Heart right ventricle (tissue), 16 donors: ENCODE results near the gene SHTN1. TPM values are rescaled to one million over a fixed set of nuclear protein-coding genes. Genes with fewer than 3 reads are reported as not detected.

Experiments
- ATAC-seq, 8 donors: fragments of 200-7000 bp; cut with Tn5 transposase; one replicate each; pipeline ENCODE4 v1.9.1; 2020; ENCODE audit warnings: mild to moderate bottlenecking in 8 of 8, moderate library complexity in 8 of 8, moderate number of reproducible peaks in 1 of 8
- DNase-seq, 2 donors: peaks; one replicate each; pipeline ENCODE4 v3.0.0-alpha.2; 2020
- H3K27ac ChIP-seq, 10 donors: fragments of 200-600 bp; sonication (generic) in 2 of 10; one replicate each; pipeline versions ENCODE4 v1.5.0 to v1.8.0; 2020 to 2022; ENCODE audit warnings: mild to moderate bottlenecking in 3 of 10
- H3K27me3 ChIP-seq, 7 donors: fragments of 200-600 bp; one replicate each; pipeline ENCODE4 v1.8.0; 2021 to 2022; ENCODE audit warnings: mild to moderate bottlenecking in 2 of 7
- H3K36me3 ChIP-seq, 9 donors: fragments of 200-600 bp; sonication (generic) in 1 of 9; one replicate each; pipeline versions ENCODE4 v1.5.0 to v1.8.0; 2020 to 2022; ENCODE audit warnings: mild to moderate bottlenecking in 2 of 9
- H3K4me1 ChIP-seq, 9 donors: fragments of 200-600 bp; sonication (generic) in 1 of 9; one replicate each; pipeline versions ENCODE4 v1.5.0 to v1.8.0; 2020 to 2022; ENCODE audit warnings: mild to moderate bottlenecking in 4 of 9
- H3K4me3 ChIP-seq, 10 donors: fragments of 200-600 bp; sonication (generic) in 2 of 10; one replicate each; pipeline versions ENCODE4 v1.5.0 to v1.8.0; 2020 to 2022; ENCODE audit warnings: mild to moderate bottlenecking in 7 of 10, moderate library complexity in 2 of 10
- H3K9me3 ChIP-seq, 11 donors: fragments of 200-600 bp in 10 of 11; sonication (generic) in 2 of 11; one replicate each; pipeline versions ENCODE4 v1.5.0 to v1.8.0; 2013 to 2022; ENCODE audit warnings: mild to moderate bottlenecking in 2 of 11, control low read depth in 1 of 11, moderate library complexity in 1 of 11
- WGBS, 2 donors: extraction: QIAGEN DNeasy Blood & Tissue Kit; methylation state at CpG; one replicate each; pipeline ENCODE4 v1.1.7; 2013; ENCODE audit warnings: inconsistent platforms in 1 of 2; 5-methylcytosine and 5-hydroxymethylcytosine counted together
- intact Hi-C, 10 donors: fragments of 100-400 bp; cut with DNase I; formaldehyde crosslinking; loops; one replicate each; pipeline versions ENCODE4 v1.11.1 to v1.14.2; 2022
- polyA plus RNA-seq, 2 donors: library from polyadenylated mRNA; stranded (reverse); fragments of 200-250 nt; gene quantifications; one replicate each; pipeline ENCODE4 v1.2.3, GENCODE V29; 2013
- total RNA-seq, 10 donors: library from RNA; stranded (reverse); fragmentation: NEBNext Ultra II Directional in 3 of 10; extraction: Animal tissue kit (Norgen Biotek cat#: 25700) in 3 of 10; gene quantifications; one replicate each; pipeline versions ENCODE4 v1.2.1 to v1.2.4, GENCODE V29; 2021 to 2023
- TF ChIP-seq, protein P1 (sequence below), 9 donors: fragments of 200-600 bp; sonication (generic) in 2 of 9; IDR thresholded peaks; one replicate each; pipeline versions ENCODE4 v1.5.0 to v1.8.0; 2021 to 2022; ENCODE audit warnings: antibody characterized with exemption in 9 of 9, mild to moderate bottlenecking in 5 of 9, moderate library complexity in 1 of 9
- donor health status: Arrhythmogenic right ventricular cardiomyopathy.
- donor health status: ischemic (EF 13 %, LVEDD 7.1; RV severe dilation, severe dysfunction).
- donor health status: healthy with polysubstance abuse.
- donor health status: DM: no; HTN: yes; CAD: no.
- donor health status: DM: no; HTN: no; CAD: no.
- donor health status: ischemic (EF 25% LVEDD 6.9; RV normal size, moderate dysfunction).
- donor health status: ischemic (EF 25% LVEDD 5.7; RV mildly dilated, moderate dysfunction).
- donor health status: healthy.
- donor health status: DM: yes; HTN: yes; CAD: no.
- donor health status: Ischemic cardiomyopathy.
- donor health status: ischemic (EF 35%, LVEDD 5.7; RV mildly dilated, moderate dysfunction).
- donor health status: nonischemic (EF 11% LVEDD 7.7; RV severe dilation, severe dysfunction).
- donor health status: DM: yes; HTN: yes; CAD: no.
- donor health status: PGD.
- donor health status: ischemic (EF 29% LVEDD 5.4; RV normal size, mild dysfunction).
- donor health status: nonischemic (EF 23%, LVEDD 6.1; RV moderate dilation, normal function).

SHTN1 gene
- total and polyA plus RNA-seq, 12 donors = 0.86 to 13.1 (median 2.8) TPM

DNA sequence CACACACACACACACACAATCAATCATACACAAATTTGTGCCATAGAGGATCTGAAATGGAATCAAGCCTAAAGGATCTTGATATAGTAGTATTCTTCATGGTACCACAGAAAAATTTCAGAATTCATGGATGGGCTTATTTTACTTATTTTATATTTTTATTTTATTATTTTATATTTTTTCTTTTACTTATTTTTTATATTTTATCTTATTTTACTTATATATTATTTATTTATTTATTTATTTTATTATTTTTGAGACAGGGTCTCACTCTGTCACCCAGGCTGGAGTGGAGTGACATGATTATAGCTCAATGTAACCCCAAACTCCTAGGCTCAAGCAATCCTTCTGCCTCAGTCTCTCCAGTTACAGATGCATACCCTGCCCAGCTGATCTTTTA is 16.7 kb downstream of the SHTN1 start:
- intact Hi-C loops = no loop called here
- TF ChIP-seq, protein P1, sequence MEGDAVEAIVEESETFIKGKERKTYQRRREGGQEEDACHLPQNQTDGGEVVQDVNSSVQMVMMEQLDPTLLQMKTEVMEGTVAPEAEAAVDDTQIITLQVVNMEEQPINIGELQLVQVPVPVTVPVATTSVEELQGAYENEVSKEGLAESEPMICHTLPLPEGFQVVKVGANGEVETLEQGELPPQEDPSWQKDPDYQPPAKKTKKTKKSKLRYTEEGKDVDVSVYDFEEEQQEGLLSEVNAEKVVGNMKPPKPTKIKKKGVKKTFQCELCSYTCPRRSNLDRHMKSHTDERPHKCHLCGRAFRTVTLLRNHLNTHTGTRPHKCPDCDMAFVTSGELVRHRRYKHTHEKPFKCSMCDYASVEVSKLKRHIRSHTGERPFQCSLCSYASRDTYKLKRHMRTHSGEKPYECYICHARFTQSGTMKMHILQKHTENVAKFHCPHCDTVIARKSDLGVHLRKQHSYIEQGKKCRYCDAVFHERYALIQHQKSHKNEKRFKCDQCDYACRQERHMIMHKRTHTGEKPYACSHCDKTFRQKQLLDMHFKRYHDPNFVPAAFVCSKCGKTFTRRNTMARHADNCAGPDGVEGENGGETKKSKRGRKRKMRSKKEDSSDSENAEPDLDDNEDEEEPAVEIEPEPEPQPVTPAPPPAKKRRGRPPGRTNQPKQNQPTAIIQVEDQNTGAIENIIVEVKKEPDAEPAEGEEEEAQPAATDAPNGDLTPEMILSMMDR (IDR thresholded peaks at IDR 0.05) = no peak

DNA sequence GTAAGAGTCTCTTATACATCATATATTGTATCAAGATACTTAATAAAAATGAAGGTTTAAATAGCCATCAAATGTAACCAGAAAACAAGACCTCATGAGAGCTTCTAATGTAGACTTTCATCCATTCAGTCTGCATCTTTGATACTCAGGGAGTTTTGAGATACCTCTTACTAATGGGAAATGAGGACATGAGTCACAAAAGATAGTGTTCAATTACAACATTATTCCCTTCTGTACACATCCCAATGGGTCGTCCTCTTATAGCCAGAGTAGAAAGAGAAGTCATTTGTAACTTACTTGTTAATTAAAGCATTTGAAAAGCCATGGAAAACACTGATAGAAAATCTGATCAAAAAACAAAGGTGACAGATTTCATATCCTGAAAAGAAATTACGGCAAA is 19.4 kb downstream of the SHTN1 start:
- H3K36me3 ChIP-seq = no peaks in the 10 kb centered on the region
- WGBS, 2 donors = 74 to 75% methylated on average over 2 of the region's 2 CpGs
- no peaks in the 10 kb centered on the region for H3K27me3 ChIP-seq
- intact Hi-C loops = no loop called here
- no peak overlapping the region for H3K27ac ChIP-seq
- no peaks in the 10 kb centered on the region for H3K4me1 ChIP-seq
- DNase-seq (no peak), ATAC-seq (no peak)
- TF ChIP-seq, protein P1 (IDR thresholded peaks at IDR 0.05) = no peak
- H3K9me3 ChIP-seq = no peaks in the 10 kb centered on the region
- no peak overlapping the region for H3K4me3 ChIP-seq

More for the DNA sequence above, 16.7 kb downstream of the SHTN1 start:
- Histone ChIP-seq H3K4me1 (no peaks in the 10 kb centered on the region), H3K9me3 (no peaks in the 10 kb centered on the region), H3K36me3 (no peaks in the 10 kb centered on the region), H3K4me3 (no peak overlapping the region), H3K27me3 (no peaks in the 10 kb centered on the region), H3K27ac (no peak overlapping the region)
- ATAC-seq (no peak), DNase-seq (no peak)

DNA sequence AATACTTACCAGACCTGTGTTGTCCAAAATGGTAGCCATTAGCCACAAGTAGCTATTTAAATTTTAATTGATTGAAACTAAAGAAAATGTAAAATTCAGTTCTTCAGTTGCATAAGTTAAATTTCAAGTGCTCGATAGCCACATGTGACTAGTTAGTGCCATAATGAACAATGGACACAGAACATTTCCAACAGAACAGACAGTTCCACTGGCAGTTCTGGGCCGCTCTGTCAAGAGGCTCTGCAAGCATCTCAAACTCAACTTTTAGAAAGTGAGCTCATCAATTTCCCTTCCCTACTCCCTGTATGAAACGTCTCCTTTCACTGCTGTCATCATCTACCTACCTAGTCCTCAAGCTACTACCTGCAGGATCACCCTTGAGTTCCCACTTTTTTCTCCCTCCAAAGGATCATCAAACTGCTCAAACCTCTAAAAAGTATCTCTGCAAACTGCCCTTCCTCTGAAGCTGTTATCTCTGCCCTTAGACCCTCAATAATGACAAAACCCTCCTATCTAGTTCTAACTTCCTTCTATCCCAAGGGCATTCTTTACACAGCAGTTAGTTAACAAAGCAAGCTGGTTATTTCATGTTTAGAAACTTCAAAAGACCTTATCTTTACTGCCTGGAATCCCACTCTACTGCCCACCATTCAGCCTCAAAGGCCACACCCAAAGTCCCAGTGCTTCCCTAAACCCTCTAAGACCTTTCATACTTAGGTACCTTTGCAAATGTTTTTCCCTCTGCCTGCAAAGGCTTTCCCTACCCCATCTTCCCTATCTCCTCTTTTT is 20.6 kb downstream of the SHTN1 start:
- no peak for ATAC-seq
- H3K4me3 ChIP-seq = no peak overlapping the region
- DNase-seq = no peak

DNA sequence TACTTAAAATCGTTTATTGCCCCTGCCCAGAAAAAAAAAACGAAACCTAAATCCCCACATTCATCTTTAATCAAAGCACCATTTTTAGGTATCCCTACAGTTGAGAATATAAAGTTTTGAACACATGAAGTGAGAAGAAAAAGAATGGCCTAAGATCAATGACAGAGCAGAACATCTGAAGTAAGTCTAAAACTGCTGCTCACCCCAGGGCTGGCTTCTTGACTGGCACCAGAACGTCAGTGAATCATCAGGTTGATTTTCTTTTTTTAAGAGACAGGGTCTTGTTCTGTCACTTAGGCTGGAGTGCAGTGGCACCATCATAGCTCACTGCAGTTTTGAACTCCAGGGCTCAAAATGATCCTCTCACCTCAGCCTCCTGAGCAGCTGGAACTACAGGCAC is 24.9 kb downstream of the SHTN1 start:
- Histone ChIP-seq H3K27me3 (no peaks in the 10 kb centered on the region), H3K36me3 (peaks cover 0 to 6% (median 0%) of the 10 kb centered on the region in 9 donors), H3K4me3 (no peak overlapping the region), H3K27ac (no peak overlapping the region), H3K9me3 (no peaks in the 10 kb centered on the region), H3K4me1 (no peaks in the 10 kb centered on the region)
- whole genome bisulfite sequencing, 2 donors = 68 to 70% methylated on average over 3 of the region's 3 CpGs
- intact Hi-C loops = no loop called here
- TF ChIP-seq, protein P1 (IDR thresholded peaks at IDR 0.05) = no peak
- ATAC-seq (no peak), DNase-seq (no peak)

More for the DNA sequence above, 20.6 kb downstream of the SHTN1 start:
- H3K9me3 ChIP-seq = no peaks in the 10 kb centered on the region
- intact Hi-C loops = no loop called here
- TF ChIP-seq, protein P1 (IDR thresholded peaks at IDR 0.05) = no peak
- H3K4me1 ChIP-seq = no peaks in the 10 kb centered on the region
- H3K27me3 ChIP-seq = no peaks in the 10 kb centered on the region
- H3K27ac ChIP-seq = no peak overlapping the region
- WGBS, 2 donors = 71 to 76% methylated on average over 3 of the region's 3 CpGs
- no peaks in the 10 kb centered on the region for H3K36me3 ChIP-seq
